Left hindlimb (tissue), 1 donor: Measurements from ENCODE around the gene CLDN3.

Experiments used
- DNase-seq: peaks from one replicate; pipeline ENCODE4 v3.0.0-alpha.2; 2018

The CLDN3 gene

DNA sequence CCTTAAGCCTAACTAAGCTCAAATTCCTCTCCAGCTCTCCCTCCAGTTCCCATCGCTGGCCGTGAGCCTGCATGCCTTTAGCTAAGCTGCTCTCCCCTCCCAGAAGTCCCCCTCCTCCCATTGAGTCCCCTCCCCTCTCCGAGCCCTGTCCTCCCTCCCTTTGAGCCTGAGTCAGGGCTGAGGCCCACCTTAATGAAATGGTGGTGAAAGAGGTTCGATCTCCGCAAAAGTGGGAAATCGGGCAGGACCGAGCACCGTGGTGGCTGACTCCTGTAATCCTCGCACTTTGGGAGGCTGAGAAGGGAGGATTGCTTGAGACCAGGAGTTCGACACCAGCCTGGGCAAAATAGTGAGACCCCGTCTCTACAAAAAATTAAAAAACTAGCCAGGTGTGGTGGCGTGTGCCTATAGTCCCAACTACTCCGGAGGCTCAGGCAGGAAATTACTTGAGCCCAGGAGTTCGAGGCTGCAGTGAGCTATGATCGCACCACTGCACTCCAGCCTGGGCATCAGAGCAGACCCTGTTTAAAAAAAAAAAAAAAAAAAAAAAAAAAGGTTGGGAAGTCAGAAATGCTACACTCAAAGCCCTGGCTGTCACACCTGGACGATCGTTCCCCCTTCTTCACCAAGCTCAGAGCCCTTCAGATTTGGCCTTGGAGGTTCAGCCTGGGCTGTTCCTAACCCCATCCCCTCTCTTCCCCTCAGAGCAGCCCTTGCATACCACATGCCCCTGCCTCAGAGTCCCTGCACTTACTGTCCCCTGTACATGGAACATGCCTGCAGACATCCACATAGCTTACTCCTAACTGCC is 995 bp upstream of the CLDN3 start:
- no peak for DNase-seq

- no peak for DNase-seq
These were observed 529 bp downstream of the CLDN3 start for GRCh38 chr7:73769481-73770001.

- no peak for DNase-seq
These were observed 1.2 kb downstream of the CLDN3 start for GRCh38 chr7:73768641-73769480.

DNA sequence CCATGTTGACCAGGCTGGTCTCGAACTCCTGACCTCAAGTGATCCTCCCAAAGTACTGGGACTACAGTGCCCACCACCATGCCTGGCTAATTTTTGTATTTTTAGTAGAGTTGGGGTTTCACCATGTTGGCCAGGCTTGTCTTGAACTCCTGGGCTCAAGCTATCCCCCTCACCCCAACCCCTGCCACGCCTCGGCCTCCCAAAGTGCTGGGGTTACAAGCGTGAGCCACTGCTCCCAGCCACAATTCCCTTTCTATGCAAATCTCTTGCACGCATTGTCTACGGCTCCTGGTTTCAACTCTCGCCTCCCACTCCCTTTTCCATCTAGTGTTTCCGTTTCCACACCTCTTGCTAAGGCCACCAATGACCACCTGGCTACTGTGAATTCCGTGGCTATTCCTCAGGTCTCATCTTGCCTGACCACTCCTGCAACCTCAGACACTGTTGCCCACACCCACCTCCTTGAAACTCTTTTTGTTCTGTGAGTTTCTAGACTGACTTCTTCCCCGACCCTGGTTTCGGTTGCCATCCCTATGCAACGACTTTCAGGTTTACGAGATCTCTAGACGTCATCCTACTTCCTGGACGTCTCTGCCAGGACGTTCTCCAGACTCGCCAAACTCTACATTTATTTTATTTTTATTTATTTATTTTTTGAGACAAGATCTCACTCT is 3.4 kb downstream of the CLDN3 start:
- DNase-seq: no peak

GRCh38 chr7:73762659-73762999 is 7.4 kb downstream of the CLDN3 start:
- DNase-seq: no peak

DNA sequence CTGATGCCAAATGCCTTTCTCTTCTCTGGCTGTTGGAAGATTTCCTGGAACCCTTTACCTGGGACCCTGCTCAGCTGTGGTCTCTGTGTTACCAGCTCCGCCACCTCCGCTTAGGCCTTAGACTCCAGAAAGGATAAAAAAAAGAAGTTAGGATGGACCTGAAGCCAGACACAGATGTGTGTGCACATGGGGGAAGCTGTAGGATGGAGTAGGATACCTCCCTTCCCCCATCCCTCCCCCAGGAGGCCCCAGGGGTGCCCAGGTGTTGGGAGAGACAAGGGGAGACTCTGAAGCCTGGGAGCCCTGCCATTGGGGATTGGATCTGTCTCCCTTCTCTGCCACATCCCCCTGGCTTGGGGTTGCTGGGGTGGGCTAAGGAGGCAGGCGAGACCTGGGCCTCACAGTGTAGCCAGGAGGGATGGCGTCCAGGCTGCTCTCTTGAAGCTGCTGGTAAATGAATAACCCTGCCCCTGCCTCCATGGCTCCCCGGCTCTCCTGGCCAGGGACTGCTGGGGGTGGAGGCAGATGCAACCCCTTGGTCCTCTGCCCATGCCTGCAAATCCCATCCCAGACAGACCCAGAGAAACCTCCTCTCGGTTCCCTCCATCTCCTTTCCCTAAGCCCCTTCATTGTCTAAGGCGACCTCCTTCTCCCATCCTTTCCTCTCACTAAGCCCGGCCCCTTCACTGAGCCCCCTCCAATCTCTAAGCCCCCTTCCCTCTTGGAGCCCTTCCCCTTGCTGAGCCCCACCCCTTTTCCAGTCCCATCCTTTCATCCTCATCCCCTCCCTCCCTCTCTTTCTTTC is 8.0 kb downstream of the CLDN3 start:
- DNase-seq: no peak

GRCh38 chr7:73758581-73759138 is 11.4 kb downstream of the CLDN3 start:
- DNase-seq: no peak

- DNase-seq: no peak
These were observed 19.9 kb downstream of the CLDN3 start for GRCh38 chr7:73749931-73750776.

- no peak for DNase-seq
These were observed 23.7 kb downstream of the CLDN3 start for GRCh38 chr7:73746378-73746777.

DNA sequence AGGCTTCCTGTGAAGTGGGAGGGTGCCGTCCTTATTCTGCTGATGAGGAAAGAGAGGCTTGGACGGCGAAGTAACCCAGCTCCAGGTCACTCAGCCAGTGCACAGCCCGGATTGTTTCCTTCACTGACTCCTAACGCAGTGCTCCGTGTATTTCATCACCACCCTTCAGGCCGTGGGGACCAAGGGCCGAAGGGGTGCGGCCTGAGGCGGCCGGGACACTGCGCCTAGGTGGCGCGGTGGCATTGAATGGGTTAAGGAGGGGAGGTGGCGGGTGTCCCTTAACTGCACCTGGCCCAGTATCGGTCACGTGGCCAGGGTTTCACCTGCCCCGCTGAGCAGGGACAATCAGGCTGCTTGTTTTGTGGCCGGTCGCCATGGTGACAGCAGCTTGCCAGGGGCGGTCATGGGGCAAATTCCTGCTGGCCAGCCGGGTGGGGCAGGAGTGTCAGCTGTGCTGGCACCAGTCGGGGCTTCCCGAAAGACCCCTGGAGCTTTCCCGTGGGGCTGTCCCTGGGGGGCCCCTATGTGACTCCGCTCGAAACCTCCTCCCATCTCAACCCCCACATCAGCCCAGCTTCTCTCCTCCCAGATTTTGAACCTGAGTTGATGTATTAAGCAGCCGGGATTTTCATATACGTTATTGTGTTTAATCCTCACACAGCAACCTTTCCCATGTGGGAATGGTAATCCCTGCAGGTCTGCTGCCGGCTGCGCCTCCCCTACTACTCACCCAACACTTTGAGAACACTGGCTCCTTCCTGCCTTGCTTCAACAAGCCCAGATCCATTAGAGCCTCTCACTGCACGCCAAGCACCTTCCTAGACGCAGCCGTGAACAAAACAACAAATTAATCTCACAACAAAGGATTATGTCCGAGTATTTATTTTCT is 27.1 kb downstream of the CLDN3 start:
- DNase-seq: peak; percentile 49

DNA sequence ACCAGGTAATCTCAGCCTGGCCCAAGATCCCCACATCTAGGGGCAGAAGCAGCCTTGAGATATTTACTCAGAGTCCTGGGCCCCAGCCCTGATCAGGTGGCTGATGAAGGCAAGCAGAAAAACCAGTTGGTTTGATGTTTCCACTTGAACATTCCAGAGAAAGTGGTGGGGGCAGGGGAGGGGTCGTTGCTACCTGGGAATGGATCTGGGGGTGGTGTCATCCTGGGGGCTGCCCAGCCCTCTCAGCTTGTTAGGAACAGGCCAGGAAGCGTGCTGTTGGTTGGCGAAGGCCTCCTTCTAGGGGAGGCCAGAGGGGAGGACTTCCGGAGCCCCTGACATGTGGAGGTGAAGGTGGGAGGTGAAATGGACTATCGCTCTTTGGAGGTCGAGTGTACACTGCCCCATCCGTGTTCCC is 27.7 kb downstream of the CLDN3 start:
- DNase-seq: no peak

DNA sequence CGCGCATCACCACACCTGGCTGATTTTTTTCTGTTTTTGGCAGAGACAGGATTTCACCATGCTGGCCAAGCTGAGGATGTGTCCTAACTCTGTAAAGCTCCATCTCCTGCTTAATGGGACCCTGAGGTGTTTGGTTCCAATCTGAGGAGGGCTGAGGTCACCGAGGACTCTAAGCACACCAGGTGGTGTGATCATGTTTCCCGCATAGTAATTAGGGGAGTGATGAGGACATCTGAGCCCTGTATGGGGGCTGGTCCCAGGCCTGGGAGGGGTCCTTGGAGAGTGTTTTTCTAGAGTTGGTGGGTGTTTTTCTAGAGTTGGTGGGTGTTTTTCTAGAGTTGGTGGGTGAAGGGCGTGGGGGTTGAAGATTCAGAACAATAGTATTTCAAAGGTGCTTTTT is 28.5 kb downstream of the CLDN3 start:
- DNase-seq: no peak

DNA sequence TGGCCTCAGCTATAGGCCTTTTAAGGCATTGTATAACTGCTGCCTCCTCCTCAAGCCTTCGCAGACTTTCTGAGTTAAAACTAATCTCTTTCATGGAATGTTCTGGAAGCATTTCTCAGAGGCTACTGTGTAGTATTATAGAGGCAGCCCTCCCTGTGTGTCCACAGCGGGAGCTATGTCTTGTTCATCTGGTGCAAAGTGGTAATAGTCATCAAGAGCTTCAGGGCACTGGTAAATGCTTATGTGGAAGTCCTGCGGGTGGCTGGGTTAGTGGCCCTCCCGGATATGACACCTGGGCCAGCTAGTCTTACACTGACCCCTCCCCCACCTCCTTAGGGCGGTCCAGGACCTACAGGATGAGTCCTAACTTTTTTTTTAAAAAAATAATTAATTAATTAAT is 29.3 kb downstream of the CLDN3 start:
- DNase-seq: no peak

DNA sequence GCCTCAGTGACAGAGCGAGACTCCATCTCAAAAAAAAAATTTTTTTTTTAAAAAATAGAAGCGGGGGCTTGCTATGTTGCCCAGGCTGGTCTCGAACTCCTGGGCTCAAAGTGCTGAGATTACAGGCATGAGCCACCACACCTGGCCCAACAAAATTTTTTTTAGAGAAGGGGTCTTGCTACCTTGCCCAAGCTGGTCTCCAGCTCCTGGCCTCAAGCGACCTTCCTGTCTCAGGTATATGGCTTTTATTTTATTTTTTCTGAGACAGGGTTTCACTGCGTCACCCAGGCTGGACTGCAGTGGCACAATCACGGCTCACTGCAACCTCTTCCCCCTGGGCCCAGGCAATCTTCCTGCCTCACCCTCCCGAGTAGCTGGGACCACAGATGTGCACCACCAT is 29.9 kb downstream of the CLDN3 start:
- no peak for DNase-seq

DNA sequence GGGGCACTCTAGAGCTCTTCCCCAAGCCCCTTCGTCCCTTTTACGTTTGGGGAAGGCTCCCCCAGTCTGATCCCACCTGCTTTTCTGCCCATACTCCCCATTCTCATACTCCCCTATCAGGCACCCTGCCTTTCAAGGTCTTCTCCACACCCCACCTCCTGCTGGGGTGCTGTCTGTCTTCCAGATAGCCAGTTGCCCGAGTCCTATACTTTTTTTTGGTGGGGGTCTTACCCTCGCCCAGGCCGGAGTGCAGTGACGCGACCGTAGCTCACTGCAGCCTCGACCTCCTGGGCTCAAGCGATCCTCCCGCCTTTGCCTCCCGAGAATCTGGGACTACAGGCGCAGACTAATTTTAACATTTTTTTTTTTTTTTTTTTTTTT is 30.7 kb downstream of the CLDN3 start:
- no peak for DNase-seq

DNA sequence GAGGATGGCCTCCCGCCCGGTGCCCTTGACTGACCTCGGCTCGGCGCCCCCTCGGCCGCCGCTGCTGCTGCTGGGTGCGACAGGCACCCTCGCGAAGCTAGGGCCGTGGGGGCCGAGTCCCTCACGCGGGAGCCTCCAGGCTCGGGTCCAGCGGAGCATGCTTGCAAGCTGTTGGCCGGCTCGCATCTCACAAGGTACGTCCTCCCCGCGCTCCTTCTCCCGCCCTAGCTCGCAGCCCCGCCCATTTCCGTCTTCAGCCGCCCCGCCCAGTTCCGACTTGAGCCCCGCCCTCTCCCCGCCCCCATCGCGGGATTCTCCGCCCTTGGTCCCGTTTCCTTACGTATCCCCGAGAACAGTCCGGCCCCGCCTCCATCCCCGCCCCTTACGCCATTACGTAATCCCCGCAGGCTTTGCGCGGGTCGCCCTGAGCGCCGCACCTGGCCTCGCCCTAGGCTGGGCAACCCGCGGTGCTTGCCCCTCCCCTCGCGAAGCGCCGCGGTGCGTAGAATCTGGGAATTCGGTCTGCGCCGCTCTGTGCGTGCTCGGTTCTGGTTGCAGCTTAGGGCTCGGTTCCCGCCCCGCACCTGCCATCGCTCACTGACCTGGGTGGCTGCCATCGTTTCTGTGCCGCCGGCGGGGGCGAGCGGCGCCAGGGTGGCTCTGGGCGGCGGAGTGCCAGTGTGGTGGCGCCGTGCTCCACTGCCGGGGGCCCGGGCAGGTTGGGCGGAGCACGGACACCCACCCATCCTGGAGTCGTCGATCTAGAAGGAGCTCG is 31.3 kb downstream of the CLDN3 start, which contains the start of gene ABHD11:
ABHD11 (minus strand) TSS at position 191 of the 775 bp plus-strand sequence; CDS start at position 159, 32 bp downstream.
- peak; percentile 98 for DNase-seq

- DNase-seq: peak; percentile 75
These were observed 31.9 kb downstream of the CLDN3 start for GRCh38 chr7:73738220-73738611.

DNA sequence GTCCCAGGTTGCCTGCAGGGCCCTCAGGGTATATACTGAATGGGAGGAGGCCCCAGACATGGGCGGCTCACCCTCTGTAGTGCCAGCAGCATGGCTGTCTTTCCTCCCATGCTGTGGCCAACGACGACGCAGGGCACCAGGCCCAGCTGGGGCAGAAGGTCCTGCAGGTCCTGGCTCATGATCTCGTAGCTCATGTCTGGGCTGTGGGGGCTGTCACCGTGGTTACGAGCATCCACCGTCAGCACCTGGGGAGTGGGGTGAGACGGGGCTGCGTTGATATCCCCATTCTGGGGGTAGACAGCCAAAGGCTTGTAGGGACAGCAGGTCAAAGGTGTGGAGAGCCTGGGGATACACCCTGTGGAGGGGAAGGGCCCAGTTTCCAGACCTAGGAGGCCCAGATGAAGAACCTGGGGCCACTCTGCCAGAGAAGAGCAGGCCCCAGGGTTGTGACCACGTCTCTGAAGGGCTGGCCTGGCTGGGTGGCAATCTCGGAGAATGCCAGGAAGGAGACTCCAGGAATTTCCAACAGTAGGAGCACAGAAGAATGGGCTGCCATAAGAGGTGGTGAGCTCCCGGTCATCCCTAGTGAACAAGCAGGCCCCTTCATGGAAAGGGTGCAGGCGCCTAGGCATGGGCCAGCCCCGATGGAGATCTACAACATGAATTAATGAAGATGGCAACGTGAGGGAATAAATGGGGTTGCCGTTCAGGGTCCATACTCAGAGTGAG is 32.4 kb downstream of the CLDN3 start:
- no peak for DNase-seq

GRCh38 chr7:73736885-73737284 is 33.2 kb downstream of the CLDN3 start:
- no peak for DNase-seq
